ENCODE results near the gene CCDC85A. TPM values are rescaled to one million over a fixed set of nuclear protein-coding genes. Genes with fewer than 3 reads are reported as not detected.

Gene CCDC85A
- polyA plus RNA-seq, 1 of the 3 experiments (the other 2 are of a cell fraction): 48.7 TPM

DNA sequence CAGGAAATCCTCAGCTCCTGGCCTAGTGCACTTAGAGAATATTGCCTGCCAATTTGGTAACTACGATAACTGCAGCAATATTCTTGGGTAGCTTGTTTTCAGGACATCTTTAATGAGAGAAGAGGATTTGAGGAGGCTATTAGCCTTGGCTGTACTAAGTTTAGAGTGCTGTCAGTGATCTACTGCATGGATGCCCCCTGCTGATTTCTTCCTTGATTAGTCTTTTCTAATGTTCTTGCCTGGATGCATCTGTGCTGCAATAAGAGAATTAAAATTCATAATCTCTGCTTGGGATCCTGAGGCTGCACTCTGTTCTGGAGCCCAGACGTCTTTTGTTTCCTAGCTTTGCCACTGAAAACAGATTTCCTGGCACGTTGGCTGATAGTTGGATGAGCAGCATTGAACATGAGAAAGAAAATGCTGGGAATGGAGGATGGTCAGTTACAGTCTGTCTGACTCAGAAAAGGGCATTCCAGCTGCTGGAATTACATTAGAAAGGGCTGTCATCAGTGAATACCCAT lies 115.4 kb downstream of the CCDC85A start:
- 7% methylated on average over 3 of the region's 3 CpGs for WGBS (ENCODE audit: low lambda C conversion rate)
- ChIA-PET POLR2A (no interaction called here), CTCF (interaction anchor here (1.1 kb wide), 1 partner anchor 9 kb away, joined by 4 read pairs; no protein-coding TSS in a partner anchor)
- no peak for DNase-seq
- peaks cover 89% of the 10 kb centered on the region for H4K20me1 ChIP-seq (ENCODE audit: insufficient read depth)
- H3K27me3 ChIP-seq (ENCODE audit: insufficient read depth): no peaks in the 10 kb centered on the region
- peaks cover 0 to 42% of the 10 kb centered on the region in 2 experiments; a peak in 3 of 4 replicates for H3K4me1 ChIP-seq (ENCODE audit: control insufficient read depth in 1 of 2, insufficient read depth in 2 of 2, low read depth in 1 of 2, low read length in 1 of 2)
- no peaks in the 10 kb centered on the region for H3K9me2 ChIP-seq
- no peaks in the 10 kb centered on the region for H3K9me3 ChIP-seq
- peak overlapping the region; percentile 25; the same call in 1 of the 2 replicates for H3K9ac ChIP-seq
- no peak overlapping the region for H2AFZ ChIP-seq (ENCODE audit: low read depth)
- peak overlapping the region; percentile 35 for H3K4me2 ChIP-seq
- H3F3A ChIP-seq (replicated peaks; ENCODE audit: insufficient read depth): peaks cover 15% of the 10 kb centered on the region
- TF ChIP-seq ELF1 (IDR thresholded peaks at IDR 0.05): no peak
- TF ChIP-seq, protein P1, sequence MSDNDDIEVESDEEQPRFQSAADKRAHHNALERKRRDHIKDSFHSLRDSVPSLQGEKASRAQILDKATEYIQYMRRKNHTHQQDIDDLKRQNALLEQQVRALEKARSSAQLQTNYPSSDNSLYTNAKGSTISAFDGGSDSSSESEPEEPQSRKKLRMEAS (IDR thresholded peaks at IDR 0.05; ENCODE audit: low read depth): peak; percentile 49; the same call in 1 of the 2 replicates
- peak; percentile 48 for TF ChIP-seq TCF12 (IDR thresholded peaks at IDR 0.05)
- peak; percentile 33; the same call in 1 of the 2 replicates for TF ChIP-seq NFIC (IDR thresholded peaks at IDR 0.05; ENCODE audit: borderline replicate concordance)
- TF ChIP-seq NRF1 (IDR thresholded peaks at IDR 0.05; ENCODE audit: low read depth, low read length): no peak
- TF ChIP-seq POLR2AphosphoS5 (IDR thresholded peaks at IDR 0.05; ENCODE audit: low read depth, low read length): no peak
- peak; percentile 51; the same call in 1 of the 2 replicates for TF ChIP-seq FOSL2 (IDR thresholded peaks at IDR 0.05; ENCODE audit: borderline replicate concordance, low read depth)
- TF ChIP-seq JUND (IDR thresholded peaks at IDR 0.05): peak; percentile 26; the same call in 1 of the 2 replicates
- no peak for TF ChIP-seq EP300 (IDR thresholded peaks at IDR 0.05; ENCODE audit: borderline replicate concordance in 1 of 2, low read depth in 1 of 2, low read length in 1 of 2)
- H3K27ac ChIP-seq (ENCODE audit: low read depth in 2 of 2, low read length in 1 of 2): peak overlapping the region; percentile 58 to 74; a peak in 3 of 4 replicates
- H3K79me2 ChIP-seq (ENCODE audit: insufficient read depth): peaks cover 100% of the 10 kb centered on the region
- H3K4me3 ChIP-seq (ENCODE audit: low read depth in 2 of 2, low read length in 1 of 2): no peak overlapping the region
- peaks cover 0 to 2% of the 10 kb centered on the region in 2 experiments for H3K36me3 ChIP-seq (replicated peaks in 1 of 2; ENCODE audit: control insufficient read depth in 1 of 2, insufficient read depth in 2 of 2, low read length in 1 of 2)

DNA sequence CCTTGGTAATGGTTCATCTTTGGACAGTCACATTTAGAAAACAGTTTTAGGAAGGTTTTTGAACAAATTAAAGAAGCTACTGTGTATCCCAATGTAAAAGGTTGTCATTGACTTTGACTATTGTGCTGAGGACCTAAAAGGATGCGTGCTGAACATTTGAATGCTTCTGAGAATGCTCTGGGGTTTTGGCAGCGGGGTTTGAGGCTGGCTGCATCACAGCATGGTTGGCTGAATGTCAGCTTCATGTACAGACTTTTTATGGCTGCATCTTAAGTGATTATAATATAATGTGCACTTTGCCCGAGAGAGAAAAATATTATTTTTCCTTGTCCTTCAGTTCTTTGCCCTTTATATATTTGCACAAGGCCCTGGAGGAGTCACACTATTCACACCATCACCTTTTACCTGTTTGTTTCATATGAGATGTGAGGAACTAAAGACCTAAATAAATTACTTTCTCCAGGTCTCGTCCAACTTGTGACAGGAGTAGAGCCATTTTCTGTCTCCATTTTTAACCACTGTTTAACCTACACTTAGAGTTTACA lies 125.9 kb downstream of the CCDC85A start:
- H3K4me2 ChIP-seq: peak overlapping the region; percentile 16; the same call in 1 of the 2 replicates
- peak overlapping the region in 1 of 2 experiments; percentile 11; a peak in 1 of 4 replicates for H3K27ac ChIP-seq (ENCODE audit: low read depth in 2 of 2, low read length in 1 of 2)
- peaks cover 100% of the 10 kb centered on the region for H3K79me2 ChIP-seq (ENCODE audit: insufficient read depth)
- peaks cover 15% of the 10 kb centered on the region for H3F3A ChIP-seq (replicated peaks; ENCODE audit: insufficient read depth)
- no peak overlapping the region for H3K4me3 ChIP-seq (ENCODE audit: low read depth in 2 of 2, low read length in 1 of 2)
- TF ChIP-seq, protein P1 (IDR thresholded peaks at IDR 0.05; ENCODE audit: low read depth): no peak
- no peak for TF ChIP-seq TEAD4 (IDR thresholded peaks at IDR 0.05; ENCODE audit: borderline replicate concordance, insufficient read depth)
- TF ChIP-seq RCOR1 (IDR thresholded peaks at IDR 0.05; ENCODE audit: low read length): no peak
- POLR2A ChIA-PET: interaction anchor here (0.5 kb wide), 1 partner anchor 9 kb away, joined by 3 read pairs; no protein-coding TSS in a partner anchor
- no peak for DNase-seq
- peaks cover 0 to 10% of the 10 kb centered on the region in 2 experiments; a peak in 1 of 4 replicates for H3K4me1 ChIP-seq (ENCODE audit: control insufficient read depth in 1 of 2, insufficient read depth in 2 of 2, low read depth in 1 of 2, low read length in 1 of 2)
- H3K9me3 ChIP-seq: no peaks in the 10 kb centered on the region
- H3K9ac ChIP-seq: no peak overlapping the region
- H2AFZ ChIP-seq (ENCODE audit: low read depth): no peak overlapping the region
- H3K36me3 ChIP-seq (replicated peaks in 1 of 2; ENCODE audit: control insufficient read depth in 1 of 2, insufficient read depth in 2 of 2, low read length in 1 of 2): peaks cover 0 to 15% of the 10 kb centered on the region in 2 experiments
- H4K20me1 ChIP-seq (ENCODE audit: insufficient read depth): peaks cover 90% of the 10 kb centered on the region
- H3K9me2 ChIP-seq: no peaks in the 10 kb centered on the region
- H3K27me3 ChIP-seq (ENCODE audit: insufficient read depth): no peaks in the 10 kb centered on the region
- WGBS (ENCODE audit: low lambda C conversion rate): 52% methylated on average over 4 of the region's 4 CpGs
- CTCF ChIA-PET: interaction anchor here (1.4 kb wide), 1 partner anchor 126 kb away, joined by 7 read pairs; the partner anchor contains the start of gene CCDC85A

All from SK-N-SH (cell line).